Skeletal muscle tissue (tissue), 4 donors: Measurements from ENCODE around the gene ANK3. TPM values are rescaled to one million over a fixed set of nuclear protein-coding genes. Genes with fewer than 3 reads are reported as not detected.

Experiments
- H3K27ac ChIP-seq: one replicate; pipeline ENCODE4 v1.7.0; 2013; ENCODE audit warnings: mild to moderate bottlenecking, low read depth, low read length, inconsistent platforms
- H3K27me3 ChIP-seq, 3 donors: one replicate each; pipeline ENCODE4 v1.7.0; 2013; ENCODE audit warnings: low read length in 3 of 3; ENCODE audit not compliant: control insufficient read depth in 3 of 3, insufficient read depth in 3 of 3
- H3K36me3 ChIP-seq, 3 donors: one replicate each; pipeline ENCODE4 v1.7.0; 2013; ENCODE audit warnings: low read length in 3 of 3; ENCODE audit not compliant: control insufficient read depth in 3 of 3, insufficient read depth in 3 of 3
- H3K4me1 ChIP-seq, 3 donors: one replicate each; pipeline ENCODE4 v1.7.0; 2013; ENCODE audit warnings: low read length in 3 of 3, mild to moderate bottlenecking in 3 of 3; ENCODE audit not compliant: control insufficient read depth in 3 of 3, insufficient read depth in 3 of 3
- H3K4me3 ChIP-seq, 3 donors: one replicate each; pipeline ENCODE4 v1.7.0; 2013; ENCODE audit warnings: low read length in 3 of 3
- H3K9ac ChIP-seq, 3 donors: one replicate each; pipeline ENCODE4 v1.7.0; 2013; ENCODE audit warnings: low read length in 3 of 3, mild to moderate bottlenecking in 3 of 3, moderate library complexity in 2 of 3, low read depth in 1 of 3
- H3K9me3 ChIP-seq, 3 donors: one replicate each; pipeline ENCODE4 v1.7.0; 2013; ENCODE audit warnings: low read length in 3 of 3; ENCODE audit not compliant: control insufficient read depth in 3 of 3
- total RNA-seq: library from RNA; depleted of rRNA; stranded (reverse); fragments of >200 nt; gene quantifications from one replicate; pipeline ENCODE4 v1.2.3, GENCODE V29; 2014
- donor health status: Osteomylitis.

The ANK3 gene
- total RNA-seq, 1 donor from 2014 or later: 110 TPM

GRCh38 chr10:60382946-60383681 lies 6.6 kb downstream of the ANK3 start:
- Histone ChIP-seq H3K4me1 (peaks cover 0 to 11% (median 7%) of the 10 kb centered on the region in 3 donors), H3K9me3 (no peaks in the 10 kb centered on the region), H3K4me3 (no peak overlapping the region), H3K27me3 (no peaks in the 10 kb centered on the region), H3K9ac (no peak overlapping the region), H3K36me3 (no peaks in the 10 kb centered on the region), H3K27ac (no peak overlapping the region)

- Histone ChIP-seq H3K4me3 (no peak overlapping the region), H3K9ac (no peak overlapping the region), H3K27me3 (no peaks in the 10 kb centered on the region), H3K36me3 (no peaks in the 10 kb centered on the region), H3K4me1 (peaks cover 0 to 16% (median 7%) of the 10 kb centered on the region in 3 donors), H3K9me3 (no peaks in the 10 kb centered on the region), H3K27ac (no peak overlapping the region)
Observed at GRCh38 chr10:60380781-60381180, 8.9 kb downstream of the ANK3 start.

DNA sequence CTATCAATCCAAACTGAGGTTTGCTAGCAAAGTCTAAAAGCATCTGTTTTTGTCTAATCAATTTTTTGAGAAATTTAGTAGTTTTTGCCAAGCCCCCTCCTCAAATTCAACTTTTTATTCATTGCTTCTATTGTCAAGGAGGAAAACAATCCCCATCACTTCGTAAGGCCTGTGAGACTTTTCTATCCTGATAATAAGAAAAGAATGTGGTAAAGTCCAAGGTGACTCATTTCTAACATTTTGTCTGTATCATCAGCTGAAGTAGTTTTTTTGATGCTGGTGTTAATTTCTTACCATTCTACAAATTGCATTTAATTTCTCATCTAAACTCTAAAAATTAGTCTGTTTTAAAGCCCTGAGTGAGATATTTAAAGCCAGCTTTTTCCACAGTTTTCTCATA lies 11.7 kb downstream of the ANK3 start:
- H3K27ac ChIP-seq: no peak overlapping the region
- H3K4me1 ChIP-seq: peaks cover 0 to 8% (median 0%) of the 10 kb centered on the region in 3 donors
- H3K9ac ChIP-seq: no peak overlapping the region
- no peak overlapping the region for H3K4me3 ChIP-seq
- H3K27me3 ChIP-seq: no peaks in the 10 kb centered on the region
- no peaks in the 10 kb centered on the region for H3K9me3 ChIP-seq
- no peaks in the 10 kb centered on the region for H3K36me3 ChIP-seq

GRCh38 chr10:60377042-60377352 lies 12.7 kb downstream of the ANK3 start:
- Histone ChIP-seq H3K9me3 (no peaks in the 10 kb centered on the region), H3K4me1 (peaks cover 0 to 8% (median 0%) of the 10 kb centered on the region in 3 donors), H3K9ac (no peak overlapping the region), H3K27me3 (no peaks in the 10 kb centered on the region), H3K27ac (no peak overlapping the region), H3K36me3 (no peaks in the 10 kb centered on the region), H3K4me3 (no peak overlapping the region)

GRCh38 chr10:60376221-60377041 lies 13.2 kb downstream of the ANK3 start:
- Histone ChIP-seq H3K36me3 (no peaks in the 10 kb centered on the region), H3K9me3 (no peaks in the 10 kb centered on the region), H3K27me3 (no peaks in the 10 kb centered on the region), H3K4me3 (no peak overlapping the region), H3K9ac (no peak overlapping the region), H3K4me1 (peaks cover 0 to 8% (median 0%) of the 10 kb centered on the region in 3 donors), H3K27ac (no peak overlapping the region)

DNA sequence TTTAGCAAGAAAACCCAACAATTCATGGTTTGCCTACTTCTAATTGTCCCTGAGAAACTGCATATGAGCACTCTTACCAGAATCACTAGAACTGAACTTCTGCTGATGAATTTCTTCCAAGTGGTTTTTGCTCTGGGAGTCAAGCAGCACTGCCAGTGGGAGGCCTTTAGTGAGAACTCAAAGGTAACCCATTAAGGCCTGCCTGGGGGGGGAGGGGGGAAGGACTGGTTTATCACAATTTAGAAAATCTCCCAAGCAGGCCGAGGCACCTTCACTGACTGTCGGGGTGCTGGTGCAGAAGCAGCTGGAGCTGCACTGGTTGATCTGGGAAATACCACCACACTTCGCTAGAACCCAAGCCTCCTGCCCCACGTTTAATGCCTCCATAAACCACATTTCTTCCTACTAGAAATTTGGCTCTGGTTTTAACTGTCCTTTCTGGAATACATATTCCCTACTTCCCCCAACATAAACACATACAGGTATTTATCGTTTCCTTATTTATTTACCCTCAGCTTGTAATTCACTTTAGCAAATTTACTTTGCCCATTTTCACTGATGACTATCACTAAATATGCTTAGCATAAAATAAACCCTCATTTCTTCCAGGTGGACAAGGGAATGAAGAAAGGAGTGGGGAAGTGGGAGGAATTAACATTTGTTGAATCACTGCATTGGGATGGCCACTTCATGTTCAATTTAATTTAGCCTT lies 14.2 kb downstream of the ANK3 start:
- no peaks in the 10 kb centered on the region for H3K36me3 ChIP-seq

DNA sequence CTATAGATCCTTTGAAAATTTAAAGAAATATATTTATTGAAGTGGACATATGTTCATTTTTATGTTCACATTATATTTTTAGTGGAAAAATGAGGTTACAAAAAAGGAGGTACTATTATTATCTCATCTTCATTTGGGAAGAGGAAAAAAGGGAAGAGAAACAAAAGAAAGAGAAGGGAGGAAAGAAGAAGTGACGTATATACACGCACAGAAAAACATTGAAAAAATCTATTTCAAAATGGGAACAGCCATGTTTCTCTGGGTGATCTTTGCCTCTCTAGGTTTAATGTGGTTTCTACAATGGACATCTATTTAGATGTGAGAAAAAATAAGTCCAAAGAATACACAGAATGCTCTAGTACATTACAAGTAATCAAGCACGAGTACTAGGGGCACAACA lies 14.8 kb downstream of the ANK3 start:
- no peaks in the 10 kb centered on the region for H3K27me3 ChIP-seq
- H3K4me1 ChIP-seq: peaks cover 0 to 8% (median 0%) of the 10 kb centered on the region in 3 donors
- H3K9me3 ChIP-seq: no peaks in the 10 kb centered on the region
- no peaks in the 10 kb centered on the region for H3K36me3 ChIP-seq
- no peak overlapping the region for H3K4me3 ChIP-seq
- no peak overlapping the region for H3K9ac ChIP-seq
- no peak overlapping the region for H3K27ac ChIP-seq

More for the DNA sequence above, 14.2 kb downstream of the ANK3 start:
- Histone ChIP-seq H3K27ac (no peak overlapping the region), H3K4me1 (peaks cover 0 to 8% (median 0%) of the 10 kb centered on the region in 3 donors), H3K9ac (no peak overlapping the region), H3K27me3 (no peaks in the 10 kb centered on the region), H3K9me3 (no peaks in the 10 kb centered on the region), H3K4me3 (no peak overlapping the region)

DNA sequence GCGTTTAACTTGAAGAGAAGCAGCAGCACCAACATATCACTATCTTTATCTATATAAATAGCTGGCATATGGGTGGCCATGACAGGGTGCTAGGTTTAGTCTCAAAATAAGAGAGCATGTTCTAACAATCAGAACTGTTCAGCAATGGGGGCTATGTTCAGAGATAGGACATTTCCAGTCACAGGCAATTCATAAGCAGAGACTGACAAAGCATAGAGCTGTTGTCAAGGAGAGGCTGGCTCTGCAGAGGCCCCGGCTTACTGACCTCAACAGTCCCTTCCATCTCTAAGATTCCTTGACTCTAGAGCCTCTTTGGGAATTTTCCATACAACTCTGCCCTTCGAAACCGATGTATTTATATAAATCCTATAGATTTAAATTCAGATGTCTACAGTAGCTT lies 17.2 kb downstream of the ANK3 start:
- peaks cover 0 to 8% (median 0%) of the 10 kb centered on the region in 3 donors for H3K4me1 ChIP-seq
- H3K9me3 ChIP-seq: no peaks in the 10 kb centered on the region
- no peaks in the 10 kb centered on the region for H3K36me3 ChIP-seq
- H3K9ac ChIP-seq: no peak overlapping the region
- no peaks in the 10 kb centered on the region for H3K27me3 ChIP-seq
- H3K27ac ChIP-seq: no peak overlapping the region
- H3K4me3 ChIP-seq: no peak overlapping the region

DNA sequence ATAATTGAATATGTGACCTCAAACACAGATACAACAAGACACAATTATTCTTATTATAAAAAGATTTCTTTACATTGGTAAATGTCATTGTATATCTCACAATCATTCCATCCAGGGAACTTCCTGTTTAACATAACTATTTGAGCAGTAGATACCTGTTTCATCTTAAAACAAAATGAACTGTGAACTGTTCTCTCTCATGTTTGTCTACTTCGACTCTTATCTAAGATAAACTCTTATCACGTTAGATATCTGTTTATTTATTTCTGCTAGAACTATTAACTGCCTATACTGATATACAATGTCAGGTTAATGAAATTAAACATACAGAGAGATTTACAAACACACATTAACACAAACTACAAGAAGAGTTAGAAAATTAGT lies 20.1 kb downstream of the ANK3 start:
- Histone ChIP-seq H3K4me1 (no peaks in the 10 kb centered on the region), H3K9me3 (no peaks in the 10 kb centered on the region), H3K27ac (no peak overlapping the region), H3K36me3 (no peaks in the 10 kb centered on the region), H3K4me3 (no peak overlapping the region), H3K27me3 (no peaks in the 10 kb centered on the region), H3K9ac (no peak overlapping the region)
